ENCODE results near the gene CARD11.
"Not testable (repeated sequence)": the region's sequence is repeated elsewhere in the genome, so short reads cannot be mapped to it uniquely, and the experiment has no call there.

CARD11 gene

DNA sequence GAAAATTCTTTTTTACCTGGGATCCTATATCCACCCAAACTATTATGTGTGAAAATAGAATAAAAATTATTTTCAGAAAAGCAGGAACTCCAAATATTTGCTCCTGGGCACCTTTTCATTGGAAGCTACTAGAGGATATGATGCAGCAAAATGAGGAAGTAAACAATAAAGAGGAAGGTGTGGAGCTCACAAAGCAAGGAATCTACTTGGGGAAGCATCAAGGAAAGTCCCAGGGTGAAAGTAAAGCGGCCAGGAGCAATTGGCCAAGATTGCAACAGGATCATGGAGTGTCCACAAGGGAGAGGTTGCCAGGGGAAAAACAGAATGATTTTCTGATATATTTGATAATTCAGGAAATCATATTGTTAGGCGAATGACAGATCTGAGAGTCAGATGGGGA is 80.8 kb downstream of the CARD11 start:
- DNase-seq (ENCODE audit: low read depth) = no peak

DNA sequence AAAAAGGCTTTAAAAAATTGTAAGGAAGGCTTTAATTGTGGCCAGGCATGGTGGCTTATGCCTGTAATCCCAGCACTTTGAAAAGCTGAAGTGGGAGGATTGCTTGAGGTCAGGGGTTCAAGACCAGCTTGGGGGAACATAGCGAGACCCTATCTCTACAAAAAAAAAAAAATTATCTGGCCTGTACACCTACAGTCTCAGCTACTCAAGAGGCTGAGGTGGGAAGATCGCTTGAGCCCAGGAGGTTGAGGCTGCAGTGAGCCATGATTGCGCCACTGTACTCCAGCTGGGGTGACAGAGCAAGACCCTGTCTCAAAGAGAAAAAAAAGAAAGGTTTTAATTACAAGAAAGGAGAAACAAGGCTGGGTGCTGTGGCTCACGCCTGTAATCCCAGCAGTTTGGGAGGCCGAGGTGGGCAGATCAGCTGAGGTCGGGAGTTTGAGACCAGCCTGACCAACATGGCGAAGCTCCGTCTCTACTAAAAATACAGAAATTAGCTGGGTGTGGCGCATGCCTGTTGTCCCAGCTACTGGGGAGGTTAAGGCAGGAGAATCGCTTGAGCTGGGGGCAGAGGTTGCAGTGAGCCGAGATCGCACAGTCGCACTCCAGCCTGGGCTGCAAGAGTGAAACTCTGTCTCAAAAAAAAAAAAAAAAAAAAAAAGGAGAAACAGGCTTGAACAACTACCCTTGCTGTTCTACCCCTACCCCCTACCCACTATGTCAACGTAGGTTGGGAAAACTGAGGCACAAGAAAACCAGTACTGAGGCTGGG is 83.7 kb downstream of the CARD11 start:
- DNase-seq (ENCODE audit: low read depth) = no peak

DNA sequence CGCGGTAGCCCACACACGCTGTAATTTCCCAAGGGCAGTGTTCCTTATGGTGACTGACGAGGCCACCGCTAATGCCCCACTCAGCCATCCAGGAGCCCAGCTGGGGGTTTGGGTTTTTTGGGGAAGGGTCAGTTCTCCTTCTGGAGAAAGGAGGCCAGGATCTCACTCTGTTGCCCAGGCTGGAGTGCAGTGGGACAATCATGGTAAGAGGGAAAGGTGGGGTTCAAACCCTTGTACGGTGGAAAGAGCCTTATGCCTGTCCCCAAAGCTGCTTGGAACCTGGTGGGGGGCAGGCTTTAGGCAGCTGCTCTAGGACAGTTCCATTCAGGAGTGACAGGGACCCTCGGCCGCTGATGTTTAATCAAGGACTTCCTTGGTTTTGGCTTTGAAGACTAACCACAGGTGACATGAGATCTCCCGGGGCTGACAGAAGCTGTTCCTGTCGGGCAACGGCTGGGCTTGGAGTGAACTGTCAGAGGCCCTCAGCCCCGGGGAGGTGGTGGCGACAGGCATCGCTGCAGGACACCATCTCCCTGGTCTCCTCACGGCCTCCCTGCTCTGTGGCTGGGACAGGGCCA is 84.5 kb downstream of the CARD11 start:
- DNase-seq (ENCODE audit: low read depth) = no peak

DNA sequence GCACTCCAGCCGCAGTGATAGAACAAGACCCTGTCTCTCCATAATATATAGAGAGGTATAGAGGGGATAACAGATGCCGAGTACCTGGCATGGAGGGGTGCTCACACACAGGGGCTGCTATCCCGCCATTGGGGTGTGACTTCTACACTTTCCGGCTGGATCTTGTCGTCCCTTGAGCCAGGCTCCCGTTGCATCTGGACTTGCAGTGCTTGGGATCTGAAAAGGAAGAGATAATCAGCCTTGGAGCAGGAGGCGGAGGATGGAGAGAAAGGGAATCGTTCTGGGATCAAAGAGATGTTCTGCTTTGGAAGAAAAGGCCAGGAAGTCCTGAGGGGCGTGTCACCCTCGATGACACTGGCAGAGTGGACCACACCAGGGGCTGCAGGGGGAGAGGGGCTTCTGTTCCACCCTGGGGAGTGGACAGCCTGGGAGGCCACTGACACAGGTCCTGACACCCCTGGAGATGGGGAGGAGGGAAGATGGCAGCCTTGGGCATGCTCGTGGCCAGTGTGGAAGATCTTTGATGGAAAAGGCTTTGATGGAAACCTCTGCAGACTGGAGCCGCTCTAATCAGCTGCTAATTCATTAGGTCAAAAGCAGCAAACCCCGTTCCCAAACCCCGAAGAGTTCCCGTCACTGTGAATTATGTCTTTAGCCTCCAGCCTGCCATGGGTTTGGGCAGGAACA is 85.1 kb downstream of the CARD11 start:
- no peak for DNase-seq (ENCODE audit: low read depth)

DNA sequence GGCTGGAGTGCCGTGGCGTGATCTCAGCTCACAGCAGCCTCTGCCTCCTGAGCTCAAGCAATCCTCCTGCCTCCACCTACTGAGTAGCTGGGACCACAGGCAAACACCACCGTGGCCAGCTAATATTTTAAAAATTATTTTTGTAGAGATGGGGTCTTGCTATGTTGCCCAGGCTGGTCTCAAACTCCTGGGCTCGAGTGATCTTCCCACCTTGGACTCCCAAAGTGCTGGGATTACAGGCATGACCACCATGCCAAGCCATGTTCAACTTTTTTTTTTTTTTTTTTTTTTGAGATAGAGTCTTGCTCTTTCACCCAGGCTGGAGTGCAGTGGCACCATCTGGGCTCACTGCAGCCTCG is 86.3 kb downstream of the CARD11 start:
- not testable (repeated sequence) for DNase-seq (ENCODE audit: low read depth)

DNA sequence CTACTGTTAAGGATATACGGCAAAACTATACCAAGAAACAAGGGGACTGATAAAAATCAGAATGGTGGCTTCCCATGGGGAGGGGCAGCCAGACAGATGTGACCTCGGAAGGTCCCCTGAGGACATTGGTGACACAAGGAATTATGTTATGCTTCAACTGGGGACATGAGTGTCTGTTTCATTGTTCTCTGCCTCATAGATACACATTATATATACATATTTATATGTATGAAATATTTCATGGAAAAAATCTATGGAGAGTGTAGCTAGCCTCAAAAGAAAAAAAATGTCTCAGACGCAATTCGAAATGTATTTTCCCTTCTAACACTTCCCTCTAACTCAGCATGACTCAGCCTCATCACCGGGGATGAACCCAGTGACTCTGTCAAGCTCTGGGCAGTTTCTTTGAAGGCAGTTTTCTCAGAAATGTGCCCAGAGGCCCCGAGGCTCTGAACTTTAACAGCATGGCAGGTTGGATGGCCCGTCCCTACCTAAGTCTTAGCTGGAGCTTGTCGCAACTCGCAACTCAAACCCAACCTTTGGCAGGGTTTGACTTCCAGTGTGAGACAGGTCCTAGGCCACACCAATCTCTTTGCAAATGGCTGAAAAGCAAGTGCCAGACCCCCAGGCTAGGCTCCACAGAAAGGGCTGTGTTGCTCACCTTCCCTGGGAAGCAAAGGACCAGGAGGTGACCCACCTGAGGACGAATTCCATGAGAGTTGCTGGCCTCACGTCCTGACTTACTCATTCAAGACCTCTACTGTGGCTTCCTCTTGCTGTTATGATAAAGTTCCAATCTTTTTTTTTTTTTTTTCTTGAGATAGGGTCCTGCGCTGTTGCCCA is 86.9 kb downstream of the CARD11 start:
- no peak for DNase-seq (ENCODE audit: low read depth)

DNA sequence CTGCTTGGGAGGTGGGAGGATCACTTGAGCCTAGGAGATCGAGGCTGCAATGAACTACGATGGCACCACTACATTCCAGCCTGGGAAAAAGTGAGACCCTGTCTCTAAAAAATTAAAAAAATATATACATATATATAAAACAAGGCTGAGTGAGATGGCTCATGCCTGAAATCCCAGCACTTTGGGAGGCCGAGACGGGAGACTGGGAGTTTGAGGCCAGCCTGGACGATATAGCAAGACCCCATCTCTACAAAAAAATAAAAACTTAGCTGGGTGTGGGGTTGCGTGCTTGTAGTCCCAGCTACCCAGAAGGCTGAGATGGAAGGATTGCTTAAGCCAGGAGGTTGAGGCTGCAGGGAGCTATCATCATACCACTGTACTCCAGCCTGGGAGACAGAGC is 87.6 kb downstream of the CARD11 start:
- no peak for DNase-seq (ENCODE audit: low read depth)

DNA sequence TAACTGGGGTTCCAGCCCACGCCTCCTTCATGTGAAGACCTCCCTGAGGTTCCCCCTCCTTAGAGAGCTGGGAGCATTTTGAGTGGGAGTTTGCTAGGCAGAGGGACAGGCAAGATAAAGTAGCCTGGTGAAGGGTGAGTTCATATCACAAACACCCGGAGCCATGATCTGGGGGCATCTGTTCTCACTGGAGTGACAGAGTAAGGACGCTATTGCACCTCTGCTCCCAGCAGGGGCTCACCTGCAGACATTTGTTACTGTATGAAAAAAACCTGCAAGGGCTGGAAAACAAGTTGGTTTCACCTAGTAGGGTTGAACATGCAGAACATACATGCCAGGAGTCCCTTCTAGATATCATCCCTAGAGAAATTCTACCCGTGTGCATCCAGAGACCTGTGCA is 88.4 kb downstream of the CARD11 start:
- DNase-seq (ENCODE audit: low read depth) = no peak

DNA sequence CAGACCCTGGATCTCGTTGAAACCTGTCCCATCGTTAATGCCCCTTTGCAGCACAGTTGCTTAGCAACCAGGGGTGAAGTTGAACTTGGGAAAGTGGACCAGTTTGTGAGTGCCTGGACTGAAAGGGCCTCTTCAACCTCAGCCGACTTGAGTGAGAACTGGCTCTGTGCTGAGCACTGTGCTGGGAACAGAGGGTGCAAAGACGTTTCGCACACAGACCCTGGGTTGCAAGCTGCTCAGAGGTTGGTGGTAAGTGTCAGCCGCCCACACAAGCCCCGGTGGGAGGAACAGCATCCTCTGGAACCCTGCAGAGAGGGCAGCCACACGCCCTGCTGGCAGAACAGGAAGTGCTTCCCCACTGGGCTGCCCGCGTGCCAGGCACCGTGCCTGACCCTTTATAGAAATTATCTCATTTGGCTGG is 89.2 kb downstream of the CARD11 start:
- no peak for DNase-seq (ENCODE audit: low read depth)

DNA sequence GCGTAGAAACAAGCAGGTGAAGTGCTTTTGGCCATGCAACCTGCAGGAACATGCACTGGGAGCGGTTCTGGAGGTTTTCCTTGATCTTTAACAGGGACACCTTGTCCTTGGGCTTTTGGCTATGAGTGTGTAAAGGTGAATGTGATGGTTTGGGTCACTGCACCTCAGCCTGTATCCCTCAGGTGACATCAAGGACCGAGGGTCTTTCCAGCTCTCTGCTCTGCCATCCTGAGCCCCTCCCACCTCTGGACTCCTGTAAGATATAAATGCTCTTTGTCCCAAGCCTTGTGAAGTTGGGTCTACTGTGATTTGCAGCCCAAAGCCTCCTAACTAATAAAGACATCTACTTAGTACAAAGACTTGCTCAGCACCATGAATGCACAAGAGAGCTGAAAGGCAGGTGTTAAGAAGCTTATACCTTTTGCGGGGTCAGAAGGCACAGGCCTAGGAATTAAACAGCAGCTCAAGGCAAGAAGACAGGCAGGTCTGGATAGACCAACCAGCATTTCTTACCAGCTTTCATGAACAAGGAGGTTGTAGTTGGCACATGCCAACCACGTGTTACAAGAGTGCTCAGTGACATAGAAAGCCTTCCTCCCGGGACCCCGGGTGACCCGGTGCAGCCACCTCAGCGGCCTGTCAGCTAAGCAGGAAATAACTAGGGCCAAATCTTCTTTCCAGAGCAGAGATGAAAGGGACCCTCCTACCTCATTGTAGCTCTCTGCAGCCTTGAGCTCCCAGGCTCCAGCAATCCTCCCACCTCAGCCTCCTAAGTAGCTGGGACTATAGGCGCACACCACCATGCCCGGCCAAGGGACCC is 89.9 kb downstream of the CARD11 start:
- no peak for DNase-seq (ENCODE audit: low read depth)

DNA sequence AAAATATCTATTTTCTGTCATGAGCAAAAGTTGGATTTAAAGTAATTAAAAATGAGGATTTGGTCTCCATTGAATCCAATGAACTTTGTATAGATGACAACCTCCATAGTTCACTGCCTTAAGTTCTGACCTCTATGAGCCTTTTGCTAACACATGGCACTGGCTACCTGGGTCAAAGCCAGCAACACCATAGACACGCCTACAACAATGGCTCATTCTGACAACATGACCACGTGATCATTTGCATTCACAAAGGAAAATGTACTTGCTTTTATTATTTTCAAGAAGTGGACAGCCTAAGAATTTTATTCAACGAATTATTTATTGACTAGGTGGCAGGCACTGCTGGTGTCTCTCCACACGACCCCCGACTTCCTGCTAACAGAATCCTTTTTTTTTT is 90.6 kb downstream of the CARD11 start:
- DNase-seq (ENCODE audit: low read depth) = no peak

DNA sequence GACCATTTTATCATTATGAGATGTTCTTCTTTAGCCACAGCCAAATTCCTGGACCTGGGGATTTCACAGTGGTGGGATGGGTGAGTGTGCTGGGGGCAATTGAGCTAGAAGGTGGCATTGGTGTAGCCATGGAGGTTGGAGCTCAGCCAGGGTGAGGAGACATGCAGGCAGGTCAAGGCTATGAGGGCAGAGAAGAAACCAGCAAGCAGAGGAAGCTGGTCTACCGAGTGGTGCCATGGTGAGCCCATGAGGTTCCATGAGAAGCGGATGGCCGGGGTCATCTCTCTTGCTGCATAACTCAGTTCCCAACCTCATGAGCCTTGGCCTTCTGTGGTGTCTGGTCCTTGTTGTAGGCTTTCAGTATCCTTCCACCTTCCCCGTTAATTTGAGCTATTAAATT is 91.4 kb downstream of the CARD11 start:
- DNase-seq (ENCODE audit: low read depth) = no peak

DNA sequence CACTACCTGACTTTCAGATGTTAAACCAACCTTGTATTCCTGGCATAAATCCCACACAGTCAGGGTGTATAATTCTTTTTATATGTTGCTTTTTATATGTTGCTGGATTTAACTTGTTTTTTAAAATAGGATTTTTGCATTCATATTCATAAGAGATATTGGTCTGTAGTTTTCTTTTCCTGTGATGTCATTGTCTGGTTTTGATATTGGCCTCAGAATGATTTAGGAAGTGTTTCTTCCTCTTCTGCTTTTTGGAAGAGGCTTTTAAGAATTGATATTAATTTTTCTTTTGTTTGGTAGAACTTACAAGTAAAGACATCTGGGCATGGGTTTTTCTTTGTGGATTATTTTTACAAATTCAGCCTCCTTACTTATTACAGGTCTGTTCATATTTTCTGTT is 93.1 kb downstream of the CARD11 start:
- no peak for DNase-seq (ENCODE audit: low read depth)

DNA sequence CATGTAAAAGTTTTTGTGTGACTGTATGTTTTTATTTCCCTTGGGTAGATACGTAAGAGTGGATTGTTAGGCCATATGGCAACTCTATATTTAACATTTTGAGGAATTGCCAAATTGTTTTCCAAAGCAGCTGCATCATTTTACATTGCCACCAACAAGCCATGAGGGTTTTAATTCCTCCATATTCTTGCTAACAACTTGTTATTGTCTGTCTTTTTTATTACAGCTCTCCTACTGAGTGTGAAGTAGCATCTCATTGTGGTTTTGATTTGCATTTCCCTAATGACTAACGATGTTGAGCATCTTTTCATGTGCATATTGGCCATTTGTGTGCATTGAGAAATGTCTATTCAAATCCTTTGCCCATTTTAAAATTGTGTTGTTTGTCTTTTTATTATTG is 94.9 kb downstream of the CARD11 start:
- no peak for DNase-seq (ENCODE audit: low read depth)

DNA sequence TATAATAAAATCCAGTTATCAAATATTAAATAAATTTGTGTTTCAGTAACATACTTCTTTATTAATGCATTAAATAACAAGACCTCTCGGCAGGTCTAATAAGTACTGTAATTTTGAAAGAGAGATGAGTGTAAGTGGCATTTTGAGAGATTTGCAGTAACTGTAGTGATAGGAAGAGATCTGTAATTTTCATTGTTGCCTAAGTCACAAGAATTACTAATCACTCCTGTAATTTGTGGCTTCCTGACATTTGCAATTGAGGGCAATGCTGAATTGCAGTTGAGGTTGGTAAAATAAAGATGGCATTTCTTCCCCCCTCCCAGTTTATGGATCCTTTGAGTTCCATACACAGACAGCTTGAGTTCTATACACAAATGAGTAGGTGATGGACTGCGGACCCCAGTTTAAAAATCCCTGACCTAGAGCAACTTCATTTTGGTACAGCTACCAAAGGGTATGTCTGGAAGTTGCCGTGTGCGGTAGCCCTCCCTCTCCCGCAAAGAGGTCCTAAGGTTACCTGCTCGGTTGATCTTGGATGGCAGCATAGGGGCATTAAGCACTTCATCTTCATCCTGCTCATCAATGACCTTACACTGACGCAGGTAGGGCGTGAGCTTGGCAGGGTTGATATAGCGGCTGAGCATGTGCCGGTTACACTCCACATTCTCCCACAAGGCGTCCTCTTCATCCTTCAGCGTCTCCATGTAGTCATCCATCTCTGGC is 96.4 kb downstream of the CARD11 start:
- DNase-seq (ENCODE audit: low read depth) = no peak

DNA sequence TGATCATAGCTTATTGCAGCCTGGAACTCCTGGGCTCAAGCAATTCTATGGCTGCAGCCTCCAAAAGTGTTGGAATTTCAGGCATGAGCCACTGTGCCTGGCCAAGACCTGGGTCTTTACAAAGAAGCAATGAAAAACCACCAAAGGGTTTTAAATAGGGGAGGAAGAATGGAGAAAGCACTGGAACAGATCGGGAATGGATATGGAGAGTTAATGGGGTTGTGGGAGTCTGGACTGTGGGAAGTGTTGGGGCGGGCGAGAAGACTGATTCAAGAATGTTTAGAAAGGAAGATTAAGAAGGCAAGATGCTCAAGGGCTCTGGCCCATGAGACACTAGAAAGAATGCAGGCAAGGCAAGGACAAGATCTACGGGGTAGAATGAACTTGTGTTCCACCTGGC is 98.5 kb downstream of the CARD11 start:
- no peak for DNase-seq (ENCODE audit: low read depth)

DNA sequence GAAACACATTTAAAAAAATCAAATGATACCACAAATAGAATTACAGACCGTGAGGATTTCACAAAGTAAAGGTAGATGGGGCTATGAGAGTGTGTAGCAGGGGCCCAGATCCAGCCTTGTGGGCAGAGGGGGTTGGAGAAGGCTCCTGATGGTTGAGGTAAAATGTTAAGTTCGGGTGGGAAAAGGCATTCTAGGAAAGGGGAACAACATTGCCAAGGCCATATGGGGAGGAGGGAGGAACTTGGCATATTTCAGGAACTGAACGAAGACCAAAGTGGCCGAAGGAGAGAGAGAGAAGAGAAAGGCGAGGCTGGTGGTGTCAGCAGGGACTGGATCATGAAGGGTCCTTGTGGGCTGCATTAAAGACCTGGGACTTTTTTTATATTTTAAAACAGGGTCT is 98.9 kb downstream of the CARD11 start:
- no peak for DNase-seq (ENCODE audit: low read depth)

DNA sequence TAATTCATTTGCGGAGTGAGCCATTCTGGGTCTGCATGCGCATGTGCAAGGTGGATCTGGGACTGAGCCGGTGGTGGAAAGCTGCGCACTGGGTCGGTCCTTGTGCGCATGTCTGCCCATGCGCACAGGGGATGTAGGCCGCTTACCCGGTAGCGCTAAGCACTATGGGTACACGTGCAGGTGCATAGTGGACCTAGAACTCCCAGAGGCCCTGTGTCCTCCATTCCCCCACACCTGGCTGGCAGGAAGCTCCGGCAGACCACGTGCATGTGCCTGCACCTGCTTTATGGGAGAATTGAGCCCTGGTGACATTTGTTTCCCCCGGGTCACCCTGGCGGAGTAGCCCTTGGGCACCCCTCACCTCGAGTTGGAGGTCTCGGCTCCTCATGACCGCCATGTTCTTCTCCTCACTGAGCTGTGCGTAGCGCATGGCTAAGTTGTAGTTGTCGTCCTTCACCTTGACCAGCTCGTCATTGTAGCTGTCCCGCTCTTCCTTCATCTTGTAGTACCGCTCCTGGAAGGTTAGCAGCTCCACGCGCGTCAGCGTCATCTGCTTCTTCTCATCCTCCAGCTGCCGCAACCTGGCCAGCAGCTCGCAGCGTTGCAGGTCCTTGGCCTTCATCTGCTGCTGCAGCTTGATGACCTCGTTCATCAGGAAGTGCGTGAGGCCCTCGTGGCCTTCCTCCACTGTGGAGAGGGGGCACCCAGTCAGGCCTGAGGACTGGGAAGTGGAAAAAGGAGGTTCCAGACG is 99.6 kb downstream of the CARD11 start:
- no peak for DNase-seq (ENCODE audit: low read depth)

DNA sequence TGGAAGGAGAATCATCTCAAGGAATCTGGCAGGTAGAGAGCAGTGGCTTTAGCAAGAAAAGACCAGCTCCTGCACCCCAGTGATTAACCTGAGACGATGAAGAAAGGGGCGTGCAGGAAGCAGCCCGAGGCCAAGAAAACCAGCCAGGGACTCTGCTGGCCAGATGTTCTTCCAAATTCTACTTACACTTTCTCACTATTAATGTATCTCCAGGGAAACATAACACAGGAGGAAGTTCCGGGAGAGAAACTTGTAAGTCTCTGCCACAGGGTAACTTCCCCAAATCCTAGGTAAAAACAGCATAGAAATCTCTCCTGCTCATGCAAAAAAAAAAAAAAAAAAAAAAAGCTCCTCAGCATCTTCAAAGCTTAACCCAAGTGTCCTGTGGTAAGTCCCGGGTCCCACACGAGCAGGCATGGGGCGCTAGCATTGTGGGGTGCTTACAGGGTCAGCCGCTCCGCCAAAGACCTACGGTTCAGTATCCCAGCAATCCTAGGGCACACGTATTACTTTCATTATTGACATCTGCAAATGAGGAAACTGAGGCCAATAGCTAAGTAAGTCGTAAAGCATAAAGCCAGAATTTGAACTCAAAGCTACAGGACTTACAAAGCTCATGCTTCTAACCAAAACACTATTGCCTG is 102.3 kb downstream of the CARD11 start:
- DNase-seq (ENCODE audit: low read depth) = no peak

DNA sequence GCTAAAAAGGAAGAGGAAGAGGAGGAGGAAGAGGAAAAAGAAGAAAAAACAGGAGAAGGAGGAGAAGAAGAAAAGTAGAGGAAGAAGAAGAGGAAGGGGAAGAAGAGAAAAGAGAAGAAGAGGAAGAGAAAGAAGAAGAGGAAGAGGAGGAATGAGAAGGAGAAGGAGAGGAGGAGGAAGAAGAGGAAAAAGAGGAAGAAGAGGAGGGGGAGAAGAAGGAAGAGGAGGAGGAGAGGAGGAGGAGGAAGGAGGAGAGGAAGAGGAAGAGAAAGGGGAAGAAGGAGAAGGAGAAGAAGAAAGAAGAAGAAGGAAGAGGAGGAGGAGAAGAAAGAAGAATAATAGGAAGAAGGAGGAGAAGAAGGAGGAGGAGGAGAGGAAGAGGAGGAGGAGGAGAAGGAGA is 103.2 kb downstream of the CARD11 start:
- no peak for DNase-seq (ENCODE audit: low read depth)
